Measurements from ENCODE around the gene PTMS. TPM values are rescaled to one million over a fixed set of nuclear protein-coding genes. Genes with fewer than 3 reads are reported as not detected.

The PTMS gene
- 58.6 TPM for polyA plus RNA-seq (2012; ENCODE audit: low read depth, missing spikeins)

GRCh38 chr12:6765634-6766581 lies at the start of gene PTMS:
TSS of gene PTMS (plus strand) at chr12:6766363. CDS start at chr12:6766706, 343 bp downstream.
- TF ChIP-seq PAX5 (IDR thresholded peaks at IDR 0.05; ENCODE audit: insufficient read depth, low read length, severe bottlenecking): no peak
- FAIRE-seq (peak; percentile 80), DNase-seq (ENCODE audit: insufficient read length, low spot score) (no peak)

GRCh38 chr12:6716874-6717437 lies 49.2 kb upstream of the PTMS start:
- TF ChIP-seq POLR2AphosphoS5 (IDR thresholded peaks at IDR 0.05; ENCODE audit: low read depth, low read length) (no peak), PAX5 (IDR thresholded peaks at IDR 0.05; ENCODE audit: insufficient read depth, low read length, severe bottlenecking) (no peak), TAF1 (IDR thresholded peaks at IDR 0.05; ENCODE audit: low read depth, low read length) (no peak), SPI1 (IDR thresholded peaks at IDR 0.05; ENCODE audit: low read depth, low read length) (no peak), POU2F2 (IDR thresholded peaks at IDR 0.05; ENCODE audit: low read depth, low read length) (no peak), POLR2A (IDR thresholded peaks at IDR 0.05; ENCODE audit: low read depth, low read length) (no peak)
- FAIRE-seq (no peak), DNase-seq (ENCODE audit: insufficient read length, low spot score) (no peak)

GRCh38 chr12:6722863-6723262 lies 43.3 kb upstream of the PTMS start:
- DNase-seq (ENCODE audit: insufficient read length, low spot score): no peak

GRCh38 chr12:6723607-6724408 lies 42.4 kb upstream of the PTMS start, which contains the start of gene COPS7A:
TSS of gene COPS7A (plus strand) at chr12:6724046. CDS start at chr12:6724657, 611 bp downstream.
- peak; percentile 94 for DNase-seq (ENCODE audit: insufficient read length, low spot score)
- TF ChIP-seq SPI1 (IDR thresholded peaks at IDR 0.05; ENCODE audit: low read depth, low read length): peak; percentile 62
- TF ChIP-seq POLR2A (IDR thresholded peaks at IDR 0.05; ENCODE audit: low read depth, low read length): peak; percentile 76
- TF ChIP-seq POLR2AphosphoS5 (IDR thresholded peaks at IDR 0.05; ENCODE audit: low read depth, low read length): peak; percentile 86
- peak; percentile 82 for TF ChIP-seq TAF1 (IDR thresholded peaks at IDR 0.05; ENCODE audit: low read depth, low read length)
- no peak for TF ChIP-seq PAX5 (IDR thresholded peaks at IDR 0.05; ENCODE audit: insufficient read depth, low read length, severe bottlenecking)
- TF ChIP-seq POU2F2 (IDR thresholded peaks at IDR 0.05; ENCODE audit: low read depth, low read length): peak; percentile 64; the same call in 1 of the 2 replicates
- FAIRE-seq: peak; percentile 99

More at GRCh38 chr12:6722863-6723262, 43.3 kb upstream of the PTMS start:
- TF ChIP-seq POU2F2 (IDR thresholded peaks at IDR 0.05; ENCODE audit: low read depth, low read length): no peak
- TF ChIP-seq SPI1 (IDR thresholded peaks at IDR 0.05; ENCODE audit: low read depth, low read length): no peak
- no peak for TF ChIP-seq POLR2A (IDR thresholded peaks at IDR 0.05; ENCODE audit: low read depth, low read length)
- TF ChIP-seq PAX5 (IDR thresholded peaks at IDR 0.05; ENCODE audit: insufficient read depth, low read length, severe bottlenecking): no peak
- no peak for TF ChIP-seq POLR2AphosphoS5 (IDR thresholded peaks at IDR 0.05; ENCODE audit: low read depth, low read length)
- TF ChIP-seq TAF1 (IDR thresholded peaks at IDR 0.05; ENCODE audit: low read depth, low read length): no peak
- peak; percentile 26 for FAIRE-seq

- no peak for FAIRE-seq
- DNase-seq (ENCODE audit: insufficient read length, low spot score): no peak
- TF ChIP-seq PAX5 (IDR thresholded peaks at IDR 0.05; ENCODE audit: insufficient read depth, low read length, severe bottlenecking) (no peak), POLR2AphosphoS5 (IDR thresholded peaks at IDR 0.05; ENCODE audit: low read depth, low read length) (peak; percentile 2; the same call in 1 of the 2 replicates), SPI1 (IDR thresholded peaks at IDR 0.05; ENCODE audit: low read depth, low read length) (peak; percentile 79), POU2F2 (IDR thresholded peaks at IDR 0.05; ENCODE audit: low read depth, low read length) (no peak), TAF1 (IDR thresholded peaks at IDR 0.05; ENCODE audit: low read depth, low read length) (no peak), POLR2A (IDR thresholded peaks at IDR 0.05; ENCODE audit: low read depth, low read length) (no peak; the same call in none of the 2 replicates)
These were observed 41.8 kb upstream of the PTMS start for GRCh38 chr12:6724409-6724797.

GRCh38 chr12:6725350-6725749 lies 40.8 kb upstream of the PTMS start:
- DNase-seq (ENCODE audit: insufficient read length, low spot score) (no peak), FAIRE-seq (peak; percentile 74)
- TF ChIP-seq PAX5 (IDR thresholded peaks at IDR 0.05; ENCODE audit: insufficient read depth, low read length, severe bottlenecking) (no peak), POLR2A (IDR thresholded peaks at IDR 0.05; ENCODE audit: low read depth, low read length) (no peak)

- TF ChIP-seq POU2F2 (IDR thresholded peaks at IDR 0.05; ENCODE audit: low read depth, low read length) (no peak), POLR2A (IDR thresholded peaks at IDR 0.05; ENCODE audit: low read depth, low read length) (no peak), SPI1 (IDR thresholded peaks at IDR 0.05; ENCODE audit: low read depth, low read length) (no peak), POLR2AphosphoS5 (IDR thresholded peaks at IDR 0.05; ENCODE audit: low read depth, low read length) (no peak), PAX5 (IDR thresholded peaks at IDR 0.05; ENCODE audit: insufficient read depth, low read length, severe bottlenecking) (no peak), TAF1 (IDR thresholded peaks at IDR 0.05; ENCODE audit: low read depth, low read length) (no peak)
- FAIRE-seq (no peak), DNase-seq (ENCODE audit: insufficient read length, low spot score) (no peak)
These were observed 37.0 kb upstream of the PTMS start for GRCh38 chr12:6729186-6729585.

- DNase-seq (ENCODE audit: insufficient read length, low spot score) (no peak), FAIRE-seq (no peak)
These were observed 36.0 kb upstream of the PTMS start for GRCh38 chr12:6730169-6730568.

More at GRCh38 chr12:6730169-6730568, 36.0 kb upstream of the PTMS start:
- TF ChIP-seq POLR2AphosphoS5 (IDR thresholded peaks at IDR 0.05; ENCODE audit: low read depth, low read length) (no peak), SPI1 (IDR thresholded peaks at IDR 0.05; ENCODE audit: low read depth, low read length) (no peak), PAX5 (IDR thresholded peaks at IDR 0.05; ENCODE audit: insufficient read depth, low read length, severe bottlenecking) (no peak), TAF1 (IDR thresholded peaks at IDR 0.05; ENCODE audit: low read depth, low read length) (no peak), POU2F2 (IDR thresholded peaks at IDR 0.05; ENCODE audit: low read depth, low read length) (no peak), POLR2A (IDR thresholded peaks at IDR 0.05; ENCODE audit: low read depth, low read length) (no peak)

All from GM12891 (cell line).